PFSK-1 (cell line): ENCODE data around the gene BIVM.

Experiments
- POLR2AphosphoS5 ChIP-seq: IDR thresholded peaks from 2 replicates; pipeline ENCODE4 v1.6.1; 2012; ENCODE audit warnings: low read depth, mild to moderate bottlenecking, control low read depth, low read length, moderate library complexity
- SIN3A ChIP-seq: IDR thresholded peaks from 2 replicates; pipeline ENCODE4 v1.6.1; 2012; ENCODE audit warnings: mild to moderate bottlenecking, low read length, moderate library complexity, borderline replicate concordance; ENCODE audit not compliant: insufficient read depth
- TAF1 ChIP-seq: IDR thresholded peaks from 2 replicates; pipeline ENCODE4 v1.6.1; 2012; ENCODE audit warnings: low read length, control low read depth, borderline replicate concordance; ENCODE audit not compliant: insufficient read depth

GRCh38 chr13:102769679-102770078 lies 29.2 kb upstream of the BIVM start:
- no peak for TF ChIP-seq POLR2AphosphoS5
- TF ChIP-seq SIN3A: no peak
- no peak for TF ChIP-seq TAF1
